IPS-NIHi7 (cell line): ENCODE data around the gene SMO.
"Not testable (repeated sequence)": the region's sequence is repeated elsewhere in the genome, so short reads cannot be mapped to it uniquely, and the experiment has no call there.

Source experiments
- DNase-seq: peaks from one replicate; pipeline ENCODE4 v3.0.0; 2012; ENCODE audit warnings: mixed read lengths; ENCODE audit errors: extremely low spot score

SMO gene

GRCh38 chr7:129209067-129209926 is 20.9 kb downstream of the SMO start:
- DNase-seq, result no peak

- peak; percentile 87 for DNase-seq
Observed at GRCh38 chr7:129210256-129210988, 22.0 kb downstream of the SMO start.

- DNase-seq, result no peak
Observed at GRCh38 chr7:129210989-129211312, 22.5 kb downstream of the SMO start.

- DNase-seq, result no peak
Observed at GRCh38 chr7:129212126-129212525, 23.7 kb downstream of the SMO start.

- no peak for DNase-seq
Observed at GRCh38 chr7:129212596-129212995, 24.2 kb downstream of the SMO start.

GRCh38 chr7:129213828-129214227 is 25.4 kb downstream of the SMO start:
- DNase-seq, result peak; percentile 66

- not testable (repeated sequence) for DNase-seq
Observed at GRCh38 chr7:129215691-129216090, 27.3 kb downstream of the SMO start.

- DNase-seq, result not testable (repeated sequence)
Observed at GRCh38 chr7:129216101-129216715, 27.8 kb downstream of the SMO start.

GRCh38 chr7:129216821-129217416 is 28.5 kb downstream of the SMO start:
- not testable (repeated sequence) for DNase-seq

- peak; percentile 85 for DNase-seq
Observed at GRCh38 chr7:129218514-129219062, 30.2 kb downstream of the SMO start.

- not testable (repeated sequence) for DNase-seq
Observed at GRCh38 chr7:129219166-129219565, 30.7 kb downstream of the SMO start.

GRCh38 chr7:129222064-129222463 is 33.6 kb downstream of the SMO start:
- DNase-seq, result no peak

- peak; percentile 94 for DNase-seq
Observed at GRCh38 chr7:129224251-129225205, 36.1 kb downstream of the SMO start, which contains the start of gene AHCYL2. AHCYL2 (plus strand) TSS chr7:129225030.

GRCh38 chr7:129225206-129225930 is 36.9 kb downstream of the SMO start:
- DNase-seq, result peak; percentile 48

- DNase-seq, result no peak
Observed at GRCh38 chr7:129225931-129226572, 37.6 kb downstream of the SMO start.

- DNase-seq, result no peak
Observed at GRCh38 chr7:129227646-129228578, 39.5 kb downstream of the SMO start.

GRCh38 chr7:129228633-129229032 is 40.2 kb downstream of the SMO start:
- no peak for DNase-seq

GRCh38 chr7:129231666-129232065 is 43.2 kb downstream of the SMO start:
- DNase-seq, result no peak
